GM23248 (cell line): ENCODE measurements around the gene LTBR.

Source experiments
- EZH2 ChIP-seq: fragments of 200-600 bp; sonication (generic); IDR thresholded peaks from 2 replicates; pipeline ENCODE4 v1.6.1; 2018; ENCODE audit warnings: antibody characterized with exemption, mild to moderate bottlenecking; ENCODE audit not compliant: insufficient read depth, poor library complexity, severe bottlenecking
- EZH2phosphoT487 ChIP-seq: fragments of 200-600 bp; sonication (generic); IDR thresholded peaks from 2 replicates; pipeline ENCODE4 v1.6.1; 2018; ENCODE audit warnings: antibody characterized with exemption, moderate library complexity, mild to moderate bottlenecking, low read depth; ENCODE audit not compliant: insufficient read depth

DNA sequence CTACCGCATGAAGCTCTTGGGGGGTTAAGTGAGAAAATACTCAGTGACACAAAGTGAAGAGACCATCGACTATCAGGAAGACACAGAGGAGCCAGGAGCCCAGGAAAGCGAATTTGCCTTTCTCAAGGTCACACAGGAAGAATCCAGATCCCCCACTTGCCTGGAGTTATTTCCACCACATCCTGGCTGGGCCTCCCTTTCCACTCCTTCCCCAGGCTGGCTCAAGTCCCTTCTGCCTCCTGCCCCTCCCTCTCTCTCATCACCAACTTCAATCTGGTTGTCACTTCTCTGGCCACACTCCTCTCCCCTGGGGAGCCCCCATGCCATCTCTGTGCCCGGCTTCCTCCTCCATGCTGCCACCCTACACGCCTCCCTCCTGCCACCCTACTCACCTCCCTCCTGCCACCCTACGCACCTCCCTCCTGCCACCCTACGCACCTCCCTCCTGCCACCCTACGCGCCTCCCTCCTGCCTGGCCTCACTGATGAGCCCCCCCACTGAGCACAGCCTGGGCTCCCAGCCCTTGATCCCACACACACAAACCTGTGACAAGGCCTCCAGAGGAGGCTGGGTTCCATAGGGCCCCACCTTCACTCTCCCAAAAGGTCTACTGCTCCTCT, 14.9 kb upstream of the LTBR start:
- TF ChIP-seq EZH2 (no peak), EZH2phosphoT487 (no peak)
